Cardiac fibroblast (primary cell): ENCODE measurements around the gene MAST3.

Experiments used
- DNase-seq, 2 donors: peaks; one replicate each; pipeline versions ENCODE4 v3.0.0 to v3.0.0-alpha.2; 2010; ENCODE audit warnings: low read depth in 2 of 2
- H3K4me3 ChIP-seq, 2 donors: replicated peaks in 1 of 2; 1 replicate in 1 of 2; 2 replicates in 1 of 2; pipeline ENCODE4 v1.5.1; 2011; ENCODE audit warnings: low read depth in 2 of 2, low read length in 2 of 2, mild to moderate bottlenecking in 2 of 2, moderate library complexity in 1 of 2
- TF ChIP-seq, protein P1 (sequence below): IDR thresholded peaks from one replicate; pipeline ENCODE4 v1.5.1; 2011; ENCODE audit warnings: low read depth, mild to moderate bottlenecking, low read length, inconsistent platforms

Gene MAST3

DNA sequence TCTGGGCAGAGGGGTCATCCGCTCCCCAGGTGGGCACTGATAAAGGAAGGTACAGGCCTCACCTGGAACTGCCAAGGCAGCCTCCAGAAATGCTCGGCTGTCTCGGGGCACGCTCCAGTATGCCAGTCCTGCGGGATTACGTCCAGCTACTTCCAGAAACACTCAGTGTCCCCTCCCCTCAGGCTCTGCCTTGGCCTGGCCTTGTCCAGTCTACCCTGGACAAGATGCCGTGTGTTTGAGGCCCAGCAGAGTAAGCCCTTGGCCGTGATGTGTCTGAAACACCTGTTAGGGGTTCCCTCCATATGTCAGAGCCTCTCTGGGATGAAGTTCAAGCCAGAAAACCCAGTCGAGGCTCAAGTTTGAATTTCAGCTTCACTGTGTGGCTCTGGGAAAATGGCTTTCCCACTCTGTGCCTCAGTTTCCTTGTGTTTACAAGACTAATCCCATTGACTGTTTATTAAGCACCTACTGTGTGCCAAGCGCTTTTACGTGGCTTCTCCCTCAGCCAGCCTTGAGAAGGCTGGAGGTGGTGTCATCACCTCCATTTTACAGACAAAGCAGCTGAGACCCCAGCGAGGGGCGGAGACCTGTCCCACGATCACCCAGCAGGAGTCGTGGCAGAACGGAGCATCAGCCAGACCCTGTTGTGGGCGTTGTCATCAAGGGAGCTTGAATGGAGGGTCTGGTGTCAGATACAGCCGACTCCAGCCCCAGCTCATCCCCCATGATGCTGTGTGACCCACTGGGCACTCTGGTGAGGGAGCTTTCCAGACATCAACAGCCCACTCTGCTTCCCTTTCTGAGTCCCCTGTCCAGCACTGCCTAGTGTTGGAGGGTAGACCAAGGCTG lies 53.4 kb downstream of the MAST3 start:
- DNase-seq, result no peak
- TF ChIP-seq, protein P1, sequence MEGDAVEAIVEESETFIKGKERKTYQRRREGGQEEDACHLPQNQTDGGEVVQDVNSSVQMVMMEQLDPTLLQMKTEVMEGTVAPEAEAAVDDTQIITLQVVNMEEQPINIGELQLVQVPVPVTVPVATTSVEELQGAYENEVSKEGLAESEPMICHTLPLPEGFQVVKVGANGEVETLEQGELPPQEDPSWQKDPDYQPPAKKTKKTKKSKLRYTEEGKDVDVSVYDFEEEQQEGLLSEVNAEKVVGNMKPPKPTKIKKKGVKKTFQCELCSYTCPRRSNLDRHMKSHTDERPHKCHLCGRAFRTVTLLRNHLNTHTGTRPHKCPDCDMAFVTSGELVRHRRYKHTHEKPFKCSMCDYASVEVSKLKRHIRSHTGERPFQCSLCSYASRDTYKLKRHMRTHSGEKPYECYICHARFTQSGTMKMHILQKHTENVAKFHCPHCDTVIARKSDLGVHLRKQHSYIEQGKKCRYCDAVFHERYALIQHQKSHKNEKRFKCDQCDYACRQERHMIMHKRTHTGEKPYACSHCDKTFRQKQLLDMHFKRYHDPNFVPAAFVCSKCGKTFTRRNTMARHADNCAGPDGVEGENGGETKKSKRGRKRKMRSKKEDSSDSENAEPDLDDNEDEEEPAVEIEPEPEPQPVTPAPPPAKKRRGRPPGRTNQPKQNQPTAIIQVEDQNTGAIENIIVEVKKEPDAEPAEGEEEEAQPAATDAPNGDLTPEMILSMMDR, result no peak
- no peak overlapping the region for H3K4me3 ChIP-seq

DNA sequence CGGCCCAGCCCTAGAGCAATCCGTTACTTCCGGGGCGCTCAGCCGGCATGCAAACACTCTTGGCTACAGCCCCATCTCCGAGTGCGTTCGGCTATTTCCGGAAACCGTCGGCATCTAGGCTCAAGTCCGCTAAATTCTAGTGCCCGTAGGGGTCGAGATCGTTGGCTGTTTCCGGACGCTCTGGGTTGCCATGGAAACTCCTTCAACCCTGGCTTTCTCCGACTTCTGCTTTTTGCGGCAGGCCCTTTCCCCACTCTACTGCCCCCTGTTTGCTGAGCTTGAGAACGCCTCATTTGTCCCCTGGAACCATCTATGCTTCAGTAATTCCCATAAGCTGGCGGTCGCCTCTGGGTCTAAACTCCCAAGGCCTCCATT lies 54.9 kb downstream of the MAST3 start:
- DNase-seq, result peak; percentile 98 to 99
- H3K4me3 ChIP-seq, result peak overlapping the region; percentile 52 to 61
- TF ChIP-seq, protein P1, result peak; percentile 71

DNA sequence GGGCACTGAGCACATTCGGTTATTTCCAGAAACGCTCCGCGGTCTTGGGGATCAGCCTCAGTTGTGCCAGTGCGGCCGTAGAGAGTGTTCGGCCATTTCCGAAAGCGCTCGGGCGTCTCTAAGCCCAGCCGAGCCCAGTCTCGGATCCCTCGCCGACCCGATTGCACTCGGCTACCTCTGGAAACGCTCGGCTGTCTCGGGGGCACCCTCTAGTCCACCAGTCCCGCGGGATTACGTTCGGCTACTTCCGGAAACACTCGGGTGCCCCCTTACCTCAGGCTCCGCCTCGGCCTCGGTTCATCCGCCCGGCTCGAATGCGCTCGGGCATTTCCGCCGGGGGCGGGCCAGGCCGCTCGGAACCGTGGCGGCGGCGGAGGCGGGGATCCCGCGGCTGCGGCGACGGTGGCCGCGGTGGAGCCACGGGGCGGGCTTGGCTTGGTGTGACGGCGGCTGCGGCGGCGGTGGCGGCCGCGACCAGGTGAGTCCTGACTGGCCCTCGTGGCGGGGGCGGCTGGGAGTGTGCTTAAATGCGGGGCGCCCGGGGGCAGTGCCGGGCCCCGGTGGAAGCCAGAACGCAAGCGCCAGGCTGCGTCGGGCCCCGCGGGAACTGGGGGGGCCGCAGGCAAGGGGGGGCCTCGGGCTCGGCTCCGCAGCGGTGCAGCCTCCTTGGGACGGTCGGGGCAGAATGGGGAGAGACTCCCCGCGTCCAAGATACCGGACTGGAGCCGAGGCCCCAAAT lies 55.4 kb downstream of the MAST3 start, which contains the start of gene PIK3R2:
PIK3R2 (plus strand) TSS at position 347 of the 739 bp plus-strand sequence. CDS start 2,717 bp downstream, outside the sequence.
- TF ChIP-seq, protein P1, result no peak
- peak; percentile 99 for DNase-seq
- peak within 1 kb of the TSS; percentile 89 to 96 for H3K4me3 ChIP-seq

DNA sequence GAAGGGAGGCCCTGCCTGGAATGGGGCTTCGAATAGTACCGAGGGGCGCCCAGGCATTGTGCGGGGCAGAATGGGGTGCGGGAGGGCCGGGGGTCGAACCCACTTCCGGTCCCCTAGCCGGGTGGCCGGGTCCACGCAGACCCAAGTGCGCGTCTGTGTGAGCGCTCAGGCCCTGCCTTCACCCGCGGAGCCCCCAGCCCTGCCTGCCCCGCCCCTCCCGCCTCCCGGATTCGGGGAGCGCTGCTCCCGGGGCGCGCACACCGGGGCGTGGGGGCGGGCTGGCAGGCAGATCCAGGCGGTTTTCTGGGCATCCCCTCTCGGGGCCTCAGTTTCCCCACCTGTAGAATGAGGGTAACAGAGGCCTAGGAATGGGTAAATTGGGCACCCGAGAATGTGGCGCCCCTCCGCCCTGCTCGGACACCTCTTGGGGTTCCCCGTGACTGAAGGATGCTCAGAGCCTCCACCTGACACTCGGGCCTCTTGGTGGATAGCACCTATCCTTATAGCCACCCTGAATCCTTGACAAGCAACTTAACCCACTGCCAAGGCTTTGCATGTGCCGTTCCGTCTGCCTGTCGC lies 56.1 kb downstream of the MAST3 start:
- TF ChIP-seq, protein P1, result no peak
- no peak for DNase-seq
- peak overlapping the region; percentile 89 to 96 for H3K4me3 ChIP-seq

DNA sequence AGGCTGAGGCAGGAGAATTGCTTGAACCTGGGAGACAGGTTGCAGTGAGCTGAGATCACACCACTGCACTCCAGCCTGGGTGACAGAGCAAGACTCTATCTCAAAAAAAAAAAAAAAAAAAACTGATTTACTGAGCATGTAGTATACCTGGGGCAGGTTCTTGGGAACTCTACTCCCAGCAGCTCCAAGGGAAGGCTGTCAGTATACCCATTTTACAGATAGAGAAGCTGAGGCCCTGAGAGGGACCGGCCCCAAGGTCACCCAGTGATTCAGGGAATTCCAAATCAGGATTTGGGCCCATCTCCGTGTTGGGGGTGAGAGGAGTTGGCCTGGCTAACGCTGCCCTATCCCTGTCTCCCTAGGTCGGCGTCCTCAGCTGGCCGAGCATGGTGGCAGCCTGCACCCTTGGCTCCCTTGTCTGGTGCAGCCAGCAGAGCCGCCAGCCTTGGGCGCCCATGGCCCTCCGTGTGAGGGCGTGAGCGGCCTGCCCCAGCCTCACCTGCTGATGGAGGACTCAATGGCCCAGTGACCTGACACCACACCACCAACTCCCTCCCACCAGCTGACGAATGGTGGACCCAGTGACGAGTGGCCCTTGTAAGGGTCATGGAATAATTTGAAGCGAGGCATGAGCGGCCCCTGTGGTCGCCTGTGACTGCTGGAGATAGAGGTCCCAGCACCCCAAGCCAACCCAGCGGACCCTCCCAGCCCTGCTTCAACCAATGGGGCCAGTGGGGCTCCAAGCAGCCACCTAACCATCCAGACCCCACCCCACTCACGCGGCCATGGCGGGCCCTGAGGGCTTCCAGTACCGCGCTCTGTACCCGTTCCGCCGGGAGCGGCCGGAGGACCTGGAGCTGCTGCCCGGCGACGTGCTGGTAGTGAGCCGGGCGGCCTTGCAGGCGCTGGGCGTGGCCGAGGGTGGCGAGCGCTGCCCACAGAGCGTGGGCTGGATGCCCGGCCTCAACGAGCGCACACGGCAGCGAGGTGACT lies 57.8 kb downstream of the MAST3 start:
- no peak for DNase-seq
- no peak overlapping the region for H3K4me3 ChIP-seq
- TF ChIP-seq, protein P1, result no peak

DNA sequence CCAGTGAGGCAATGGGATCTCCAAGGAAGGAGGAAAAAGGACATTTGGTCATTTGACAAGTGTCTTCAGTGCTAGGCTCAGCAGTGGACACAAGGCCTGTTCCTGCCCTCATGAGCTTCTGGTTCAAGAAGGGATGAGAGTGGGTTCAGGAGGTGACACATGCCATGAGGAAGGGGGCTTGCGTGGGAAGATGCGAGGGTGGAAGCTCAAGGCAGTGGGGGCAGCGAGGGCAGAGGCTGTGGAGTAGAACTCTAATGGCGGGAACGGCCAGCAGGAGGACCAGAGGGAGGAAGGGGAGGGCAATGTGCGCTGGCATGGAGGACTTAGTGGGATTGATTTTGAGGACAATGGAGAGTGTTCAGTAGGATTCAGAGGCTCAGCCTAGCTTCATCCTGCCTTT lies 58.7 kb downstream of the MAST3 start:
- H3K4me3 ChIP-seq, result no peak overlapping the region
- no peak for DNase-seq
- TF ChIP-seq, protein P1, result no peak
